Fibroblast of lung (primary cell): ENCODE measurements around the gene NME7. TPM values are rescaled to one million over a fixed set of nuclear protein-coding genes. Genes with fewer than 3 reads are reported as not detected.

Source experiments
- DNase-seq, 2 donors: peaks; one replicate each; pipeline versions ENCODE4 v3.0.0 to v3.0.0-alpha.2; 2010; ENCODE audit warnings: low read depth in 2 of 2
- H2AFZ ChIP-seq: 2 replicates; pipeline ENCODE4 v1.5.1; 2012; ENCODE audit warnings: low read length, control low read depth, inconsistent platforms
- H3K27ac ChIP-seq: 2 replicates; pipeline ENCODE4 v1.5.1; 2011; ENCODE audit warnings: low read length, control low read depth; ENCODE audit not compliant: insufficient read depth
- H3K27me3 ChIP-seq: 2 replicates; pipeline ENCODE4 v1.5.1; 2011; ENCODE audit warnings: mild to moderate bottlenecking, low read length; ENCODE audit not compliant: control insufficient read depth, insufficient read depth
- H3K36me3 ChIP-seq: 2 replicates; pipeline ENCODE4 v1.5.1; 2011; ENCODE audit warnings: low read length; ENCODE audit not compliant: control insufficient read depth, insufficient read depth
- H3K4me1 ChIP-seq: 2 replicates; pipeline ENCODE4 v1.5.1; 2011; ENCODE audit warnings: low read length; ENCODE audit not compliant: control insufficient read depth, insufficient read depth; ENCODE audit errors: extremely low read depth
- H3K4me2 ChIP-seq: 2 replicates; pipeline ENCODE4 v1.5.1; 2011; ENCODE audit warnings: low read length, control low read depth; ENCODE audit not compliant: insufficient read depth; ENCODE audit errors: extremely low read depth
- H3K4me3 ChIP-seq, 4 experiments: fragments of 200-600 bp in 1 of 4; sonication (generic) in 1 of 4; replicated peaks in 1 of 4; 2 replicates each; pipeline ENCODE4 v1.5.1; 2011 to 2016; ENCODE audit warnings: low read length in 4 of 4, low read depth in 3 of 4, mild to moderate bottlenecking in 3 of 4, control low read depth in 2 of 4, inconsistent platforms in 1 of 4, mixed read lengths in 1 of 4; ENCODE audit not compliant: insufficient read depth in 1 of 4; ENCODE audit errors: control extremely low read depth in 1 of 4
- H3K79me2 ChIP-seq: 2 replicates; pipeline ENCODE4 v1.5.1; 2012; ENCODE audit warnings: mild to moderate bottlenecking, low read length, inconsistent platforms; ENCODE audit not compliant: control insufficient read depth, insufficient read depth
- H3K9ac ChIP-seq: 2 replicates; pipeline ENCODE4 v1.5.1; 2011; ENCODE audit warnings: mild to moderate bottlenecking, low read length, control low read depth; ENCODE audit not compliant: insufficient read depth
- H3K9me3 ChIP-seq: 2 replicates; pipeline ENCODE4 v1.5.1; 2012; ENCODE audit warnings: low read depth, low read length; ENCODE audit not compliant: control insufficient read depth, insufficient read depth
- H4K20me1 ChIP-seq: 2 replicates; pipeline ENCODE4 v1.5.1; 2011; ENCODE audit warnings: low read length; ENCODE audit not compliant: control insufficient read depth, insufficient read depth; ENCODE audit errors: extremely low read depth
- EZH2 ChIP-seq: IDR thresholded peaks from 2 replicates; pipeline ENCODE4 v1.5.1; 2012; ENCODE audit warnings: low read length, control low read depth, mild to moderate bottlenecking; ENCODE audit errors: missing control alignments
- polyA plus RNA-seq, 2 donors: library from polyadenylated mRNA; depleted of rRNA in 1 of 2; stranded (reverse) in 1 of 2; unstranded in 1 of 2; fragments of >200 nt; gene quantifications; 2 replicates each; pipeline ENCODE4 v1.2.1, GENCODE V29; 2011 to 2012; ENCODE audit warnings: missing spikeins in 1 of 2
- total RNA-seq: library from RNA; depleted of rRNA; stranded (reverse); fragments of >200 nt; gene quantifications from 2 replicates; pipeline ENCODE4 v1.2.1, GENCODE V29; 2014
- TF ChIP-seq, protein P1 (sequence below), 2 donors: IDR thresholded peaks in 1 of 2; conservative IDR thresholded peaks in 1 of 2; 1 replicate in 1 of 2; 2 replicates in 1 of 2; pipeline ENCODE4 v1.5.1; 2011 to 2012; ENCODE audit warnings: low read length in 2 of 2, control low read depth in 1 of 2, inconsistent platforms in 1 of 2, low read depth in 1 of 2, mild to moderate bottlenecking in 1 of 2

NME7 gene
- total and polyA plus RNA-seq, 2 donors (not counting 1 experiment from before 2014, with no cell fraction given) = 21.0 to 30.8 TPM

- Histone ChIP-seq H3K4me3 (no peak overlapping the region), H3K27me3 (no peaks in the 10 kb centered on the region), H3K36me3 (peaks cover 3% of the 10 kb centered on the region), H3K4me2 (no peak overlapping the region), H3K9ac (no peak overlapping the region), H3K9me3 (no peaks in the 10 kb centered on the region), H3K4me1 (no peaks in the 10 kb centered on the region), H4K20me1 (no peaks in the 10 kb centered on the region), H2AFZ (no peak overlapping the region), H3K79me2 (no peaks in the 10 kb centered on the region), H3K27ac (no peak overlapping the region)
- no peak for TF ChIP-seq EZH2
- TF ChIP-seq, protein P1, sequence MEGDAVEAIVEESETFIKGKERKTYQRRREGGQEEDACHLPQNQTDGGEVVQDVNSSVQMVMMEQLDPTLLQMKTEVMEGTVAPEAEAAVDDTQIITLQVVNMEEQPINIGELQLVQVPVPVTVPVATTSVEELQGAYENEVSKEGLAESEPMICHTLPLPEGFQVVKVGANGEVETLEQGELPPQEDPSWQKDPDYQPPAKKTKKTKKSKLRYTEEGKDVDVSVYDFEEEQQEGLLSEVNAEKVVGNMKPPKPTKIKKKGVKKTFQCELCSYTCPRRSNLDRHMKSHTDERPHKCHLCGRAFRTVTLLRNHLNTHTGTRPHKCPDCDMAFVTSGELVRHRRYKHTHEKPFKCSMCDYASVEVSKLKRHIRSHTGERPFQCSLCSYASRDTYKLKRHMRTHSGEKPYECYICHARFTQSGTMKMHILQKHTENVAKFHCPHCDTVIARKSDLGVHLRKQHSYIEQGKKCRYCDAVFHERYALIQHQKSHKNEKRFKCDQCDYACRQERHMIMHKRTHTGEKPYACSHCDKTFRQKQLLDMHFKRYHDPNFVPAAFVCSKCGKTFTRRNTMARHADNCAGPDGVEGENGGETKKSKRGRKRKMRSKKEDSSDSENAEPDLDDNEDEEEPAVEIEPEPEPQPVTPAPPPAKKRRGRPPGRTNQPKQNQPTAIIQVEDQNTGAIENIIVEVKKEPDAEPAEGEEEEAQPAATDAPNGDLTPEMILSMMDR (conservative IDR thresholded peaks at IDR 0.05 in 1 of 2, IDR thresholded peaks at IDR 0.05 in 1 of 2; ENCODE audit: low read depth in 1 of 2, low read length in 2 of 2) = no peak
- no peak for DNase-seq
These were observed 28.4 kb upstream of the NME7 start for GRCh38 chr1:169395955-169396354.

DNA sequence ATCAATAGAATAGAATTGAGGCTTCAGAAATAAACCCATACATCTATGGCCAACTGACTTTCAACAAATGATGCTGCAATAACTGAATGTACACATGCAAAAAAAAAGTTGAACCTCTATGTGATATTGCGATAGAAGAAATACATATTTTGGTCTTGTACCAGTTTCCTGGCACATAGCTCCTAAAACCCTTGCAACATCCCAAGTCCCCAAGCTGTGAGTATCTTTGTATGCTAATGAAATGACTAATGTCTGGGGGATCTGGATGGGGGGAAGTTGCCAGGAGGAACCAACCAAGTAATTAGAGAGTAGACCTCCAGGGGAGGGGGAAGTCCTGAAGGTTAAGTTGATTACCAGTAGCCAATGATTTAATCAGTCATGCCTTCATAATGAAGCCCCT, 24.8 kb upstream of the NME7 start:
- TF ChIP-seq EZH2 = no peak
- TF ChIP-seq, protein P1 (conservative IDR thresholded peaks at IDR 0.05 in 1 of 2, IDR thresholded peaks at IDR 0.05 in 1 of 2; ENCODE audit: low read depth in 1 of 2, low read length in 2 of 2) = no peak
- Histone ChIP-seq H3K79me2 (no peaks in the 10 kb centered on the region), H3K9me3 (no peaks in the 10 kb centered on the region), H4K20me1 (no peaks in the 10 kb centered on the region), H3K4me1 (no peaks in the 10 kb centered on the region), H3K4me2 (no peak overlapping the region), H3K9ac (no peak overlapping the region), H3K27ac (no peak overlapping the region), H3K36me3 (peaks cover 10% of the 10 kb centered on the region), H3K4me3 (no peak overlapping the region), H3K27me3 (no peaks in the 10 kb centered on the region), H2AFZ (no peak overlapping the region)
- no peak for DNase-seq

GRCh38 chr1:169390303-169390702, 22.7 kb upstream of the NME7 start:
- no peak for DNase-seq
- no peaks in the 10 kb centered on the region for H3K9me3 ChIP-seq
- no peak overlapping the region for H3K9ac ChIP-seq
- no peak overlapping the region for H3K27ac ChIP-seq
- TF ChIP-seq EZH2 = no peak
- TF ChIP-seq, protein P1 (conservative IDR thresholded peaks at IDR 0.05 in 1 of 2, IDR thresholded peaks at IDR 0.05 in 1 of 2; ENCODE audit: low read depth in 1 of 2, low read length in 2 of 2) = no peak
- no peak overlapping the region for H3K4me2 ChIP-seq
- H3K79me2 ChIP-seq = no peaks in the 10 kb centered on the region
- no peaks in the 10 kb centered on the region for H3K27me3 ChIP-seq
- no peak overlapping the region for H3K4me3 ChIP-seq
- H3K4me1 ChIP-seq = no peaks in the 10 kb centered on the region
- H4K20me1 ChIP-seq = no peaks in the 10 kb centered on the region
- no peak overlapping the region for H2AFZ ChIP-seq
- H3K36me3 ChIP-seq = peaks cover 10% of the 10 kb centered on the region
